B cell (primary cell): ENCODE measurements around the gene CACNA1H.

Source experiments
- CTCF ChIP-seq: fragments of 200-600 bp; IDR thresholded peaks from one replicate; pipeline ENCODE4 v1.8.0; 2022; ENCODE audit warnings: antibody characterized with exemption, mild to moderate bottlenecking
- EZH2 ChIP-seq: IDR thresholded peaks from 2 replicates; pipeline ENCODE4 v1.6.1; 2012; ENCODE audit warnings: borderline replicate concordance, low read depth, mild to moderate bottlenecking, moderate library complexity, low read length; ENCODE audit not compliant: insufficient read depth, poor library complexity, severe bottlenecking

- TF ChIP-seq CTCF: no peak
- TF ChIP-seq EZH2: no peak
These were observed 33.8 kb upstream of the CACNA1H start for GRCh38 chr16:1119129-1119528.
